ENCODE results near the gene SLC6A11.

GRCh38 chr3:10936686-10937085 lies 120.7 kb downstream of the SLC6A11 start:
- TF ChIP-seq CTCF (IDR thresholded peaks at IDR 0.05; ENCODE audit: low read length) (no peak), EZH2 (IDR thresholded peaks at IDR 0.05; ENCODE audit: borderline replicate concordance, low read length) (no peak)
